Stimulated activated CD4-positive, alpha-beta T cell treated with anti-CD3 and anti-CD28 coated beads, Interleukin-15, amount 100 ng/mL, for 24 hours (primary cell): ENCODE data around the gene CYP26C1.

Experiments
- DNase-seq: peaks from one replicate; pipeline ENCODE4 v3.0.0-alpha.2; 2020

CYP26C1 gene

DNA sequence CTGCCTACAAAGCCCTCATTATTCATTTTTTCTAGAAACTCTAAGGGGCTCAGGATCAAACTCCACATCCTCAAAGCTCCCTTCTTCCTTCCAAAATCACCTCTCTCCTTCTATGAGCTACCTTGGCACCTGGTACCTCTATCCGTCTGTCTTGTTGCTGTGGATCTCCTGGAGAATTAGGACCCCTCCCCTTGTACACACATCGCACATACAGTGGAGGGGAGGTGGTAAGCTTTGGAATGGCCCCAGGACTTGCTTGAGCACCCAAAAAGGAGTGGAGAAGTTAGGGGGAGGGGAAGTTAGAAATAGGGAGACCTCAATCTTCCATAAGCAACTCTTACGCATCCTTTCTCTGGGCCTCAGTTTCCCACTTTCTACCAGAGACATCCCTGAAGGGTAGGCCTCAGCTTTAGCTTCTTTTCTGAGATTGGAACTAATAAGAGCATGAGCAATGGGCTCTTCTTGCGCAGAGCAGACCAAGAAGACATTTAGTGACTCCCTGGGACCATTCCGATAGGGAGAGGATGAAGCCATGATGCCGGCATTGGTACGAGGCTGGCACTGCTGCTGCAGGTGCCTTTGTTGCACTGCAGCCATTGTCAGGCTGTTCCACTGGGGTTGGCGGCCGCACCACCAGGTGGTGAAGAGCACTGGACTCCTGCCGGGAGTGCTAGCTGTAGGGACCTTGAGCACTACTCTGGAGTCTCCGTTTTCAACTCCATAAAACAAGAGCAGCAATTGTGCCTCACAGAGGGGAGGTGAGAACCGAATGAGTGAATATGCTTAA, 4.5 kb downstream of the CYP26C1 start:
- no peak for DNase-seq

- no peak for DNase-seq
Observed at GRCh38 chr10:93065675-93066543, 5.3 kb downstream of the CYP26C1 start.

DNA sequence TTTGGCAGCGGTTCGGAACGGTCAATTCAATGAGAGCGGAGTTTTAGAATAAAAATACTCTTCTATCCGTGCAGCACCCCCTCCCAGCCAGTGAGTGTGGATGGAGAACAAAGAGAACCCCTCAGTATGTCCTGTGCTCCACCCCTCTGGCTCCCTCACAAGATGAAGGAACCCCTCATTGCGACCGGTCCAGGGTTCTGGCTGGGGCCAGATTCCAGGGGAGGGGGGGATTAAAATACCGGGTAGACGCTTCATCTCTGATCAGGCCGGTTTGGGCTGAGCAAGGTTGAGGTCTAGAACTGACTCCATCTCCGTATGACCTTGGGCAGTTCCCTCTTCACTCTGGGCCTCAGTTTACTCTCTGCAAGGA, 5.9 kb downstream of the CYP26C1 start:
- DNase-seq: no peak

GRCh38 chr10:93067443-93068365, 7.1 kb downstream of the CYP26C1 start:
- DNase-seq: no peak

DNA sequence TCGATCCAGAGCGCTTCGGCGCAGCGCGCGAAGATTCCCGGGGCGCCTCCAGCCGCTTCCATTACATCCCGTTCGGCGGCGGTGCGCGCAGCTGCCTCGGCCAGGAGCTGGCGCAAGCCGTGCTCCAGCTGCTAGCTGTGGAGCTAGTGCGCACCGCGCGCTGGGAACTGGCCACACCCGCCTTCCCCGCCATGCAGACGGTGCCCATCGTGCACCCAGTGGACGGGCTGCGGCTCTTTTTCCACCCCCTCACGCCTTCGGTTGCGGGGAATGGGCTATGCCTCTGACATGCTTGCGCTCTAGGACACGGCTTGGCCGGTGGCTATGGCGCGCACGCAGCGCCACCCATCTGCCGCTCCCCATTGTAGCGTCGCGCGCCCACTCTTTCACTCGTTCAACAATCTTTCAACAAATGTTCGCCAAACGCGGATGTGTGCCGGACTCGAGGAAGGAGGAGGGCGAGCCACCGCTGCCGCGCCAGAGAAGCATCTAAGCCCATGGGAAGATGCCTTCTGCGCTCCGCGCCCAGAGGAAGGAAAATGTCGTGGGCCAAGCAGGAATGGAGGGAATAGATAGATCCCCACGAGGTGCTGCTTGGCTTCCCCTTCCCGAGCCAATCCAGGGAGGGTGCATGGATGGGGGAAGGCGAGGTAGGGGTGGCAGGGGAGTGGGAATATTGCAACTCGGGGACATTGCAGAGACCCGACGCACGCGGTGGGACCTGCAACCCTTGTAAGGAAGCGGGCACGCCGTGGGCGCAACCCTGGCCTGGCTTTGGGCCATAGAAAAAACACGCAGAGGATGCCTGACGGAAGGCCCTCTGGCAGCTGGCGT, 8.0 kb downstream of the CYP26C1 start:
- no peak for DNase-seq

- DNase-seq: no peak
Observed at GRCh38 chr10:93069245-93069561, 8.6 kb downstream of the CYP26C1 start.

GRCh38 chr10:93070378-93071176, 10.0 kb downstream of the CYP26C1 start:
- DNase-seq: no peak

GRCh38 chr10:93071177-93071472, 10.5 kb downstream of the CYP26C1 start:
- DNase-seq: no peak

DNA sequence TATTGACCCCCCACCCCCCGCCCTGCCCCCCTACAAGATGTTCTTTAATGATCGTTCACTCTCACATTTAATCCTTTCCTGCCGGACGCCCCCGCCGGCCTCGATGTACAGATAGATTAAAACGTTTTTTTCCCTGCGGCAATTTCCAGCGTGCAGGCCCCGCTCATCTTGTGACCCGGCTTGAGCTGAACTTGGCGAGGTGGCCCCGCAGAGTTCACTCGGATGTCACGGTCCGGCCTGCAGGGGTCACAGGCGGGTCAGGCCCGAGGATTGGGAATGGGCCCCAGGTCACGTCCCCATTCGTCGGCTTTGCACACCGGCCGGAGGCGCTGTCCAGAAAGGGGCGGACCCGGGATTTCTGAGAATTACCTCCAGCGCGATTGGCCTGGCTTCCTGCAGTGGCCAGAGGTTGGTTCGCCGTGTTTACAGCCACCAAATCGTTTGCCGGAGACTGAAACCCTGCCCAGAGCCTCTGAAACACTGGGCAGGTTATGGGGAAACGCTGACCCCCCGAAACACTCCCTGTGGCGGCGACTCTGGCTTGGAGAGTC, 11.2 kb downstream of the CYP26C1 start:
- no peak for DNase-seq

DNA sequence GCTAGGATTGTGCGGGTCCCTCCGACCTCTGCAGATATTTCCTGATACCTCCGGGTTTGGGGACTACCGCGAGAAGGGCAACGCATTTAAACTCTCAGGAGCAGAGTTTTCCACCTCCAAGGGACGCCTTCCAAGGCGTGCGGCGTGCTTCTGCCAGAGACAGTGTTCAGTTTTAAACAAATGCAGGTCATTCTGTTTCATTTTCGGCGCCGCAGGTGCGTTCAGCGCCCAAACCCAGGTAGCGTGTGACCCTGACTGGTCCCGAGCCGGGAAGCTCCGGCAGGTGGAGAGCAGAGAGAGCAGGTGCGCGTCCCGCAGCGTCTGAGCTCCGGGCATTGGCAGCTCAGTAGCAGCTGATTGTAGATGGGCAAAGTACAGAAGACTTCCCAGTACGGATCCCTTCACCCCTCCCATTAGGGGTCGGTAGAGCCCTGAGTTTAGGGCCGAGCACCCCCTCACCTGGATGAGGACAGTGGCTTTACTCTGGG, 11.7 kb downstream of the CYP26C1 start:
- DNase-seq: no peak

DNA sequence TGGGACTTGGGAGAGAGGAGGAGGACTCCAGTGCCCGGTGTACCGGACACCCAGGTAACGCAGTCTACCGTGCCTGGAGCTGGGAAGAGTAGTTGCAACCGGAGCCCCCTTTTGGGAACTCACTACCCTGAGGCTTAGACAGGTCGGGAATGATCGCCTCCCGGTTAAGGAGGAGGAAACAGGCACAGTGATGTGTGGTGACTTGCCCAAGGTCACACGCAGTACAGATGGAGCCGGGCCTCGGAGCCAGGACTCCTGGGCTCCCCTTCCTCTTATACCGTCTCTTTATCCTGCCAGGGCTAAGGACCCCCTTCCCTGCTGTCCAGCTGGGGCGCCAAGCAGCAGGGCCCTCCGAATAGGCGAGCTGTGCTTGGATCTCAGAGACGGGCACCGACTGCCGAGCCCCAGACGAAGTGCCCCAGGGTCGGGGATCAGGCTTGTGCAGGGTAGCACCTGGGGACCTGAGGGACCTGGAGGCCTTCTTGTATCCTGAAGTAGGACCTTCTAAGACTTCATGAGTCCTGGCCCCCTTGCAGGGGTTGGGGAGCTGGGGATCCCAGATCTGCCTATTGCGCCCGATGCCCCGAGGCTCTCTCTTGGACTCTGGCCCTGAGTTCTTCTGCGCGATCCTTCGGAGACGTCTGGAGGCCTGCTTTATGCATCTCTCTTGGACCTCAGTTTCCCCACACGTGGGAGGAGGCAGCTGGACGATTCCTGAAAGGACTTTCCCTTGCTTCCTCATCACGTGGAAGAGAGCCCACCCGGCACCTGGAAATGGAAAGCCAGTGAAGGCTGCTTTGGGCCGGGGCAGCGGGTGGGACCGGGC, 12.3 kb downstream of the CYP26C1 start:
- DNase-seq: no peak

DNA sequence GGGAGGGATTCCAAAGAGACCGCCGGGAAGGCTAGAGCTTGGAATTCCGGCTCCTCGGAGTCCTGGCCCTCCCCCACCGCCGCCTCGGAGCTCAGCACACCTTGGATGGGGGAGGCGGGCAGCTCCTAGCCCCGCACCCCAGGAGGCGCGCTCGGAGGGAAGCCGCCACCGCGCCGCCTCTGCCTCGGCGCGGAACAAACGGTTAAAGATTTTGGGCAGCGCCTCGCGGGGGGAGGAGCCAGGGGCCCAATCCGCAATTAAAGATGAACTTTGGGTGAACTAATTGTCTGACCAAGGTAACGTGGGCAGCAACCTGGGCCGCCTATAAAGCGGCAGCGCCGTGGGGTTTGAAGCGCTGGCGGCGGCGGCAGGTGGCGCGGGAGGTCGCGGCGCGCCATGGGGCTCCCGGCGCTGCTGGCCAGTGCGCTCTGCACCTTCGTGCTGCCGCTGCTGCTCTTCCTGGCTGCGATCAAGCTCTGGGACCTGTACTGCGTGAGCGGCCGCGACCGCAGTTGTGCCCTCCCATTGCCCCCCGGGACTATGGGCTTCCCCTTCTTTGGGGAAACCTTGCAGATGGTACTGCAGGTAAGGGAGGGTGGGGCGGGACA, 13.0 kb downstream of the CYP26C1 start, which contains the start of gene CYP26A1:
TSS of gene CYP26A1 (plus strand) at position 355 of the 608 bp plus-strand sequence. CDS start at position 397, 42 bp downstream.
- DNase-seq: no peak

DNA sequence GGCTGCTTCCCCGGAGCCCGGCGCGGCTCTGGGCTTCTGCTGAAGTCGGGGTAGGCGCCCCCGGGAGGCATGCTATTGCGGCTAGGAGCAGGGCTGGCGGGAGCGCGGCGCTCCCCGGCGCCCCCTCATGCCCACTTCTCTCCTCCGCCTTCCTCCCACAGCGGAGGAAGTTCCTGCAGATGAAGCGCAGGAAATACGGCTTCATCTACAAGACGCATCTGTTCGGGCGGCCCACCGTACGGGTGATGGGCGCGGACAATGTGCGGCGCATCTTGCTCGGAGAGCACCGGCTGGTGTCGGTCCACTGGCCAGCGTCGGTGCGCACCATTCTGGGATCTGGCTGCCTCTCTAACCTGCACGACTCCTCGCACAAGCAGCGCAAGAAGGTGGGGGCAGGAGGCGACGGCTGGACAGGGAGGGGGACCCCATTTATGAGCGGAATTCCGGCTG, 13.6 kb downstream of the CYP26C1 start:
- no peak for DNase-seq

- DNase-seq: no peak
Observed at GRCh38 chr10:93074597-93075368, 14.2 kb downstream of the CYP26C1 start.

DNA sequence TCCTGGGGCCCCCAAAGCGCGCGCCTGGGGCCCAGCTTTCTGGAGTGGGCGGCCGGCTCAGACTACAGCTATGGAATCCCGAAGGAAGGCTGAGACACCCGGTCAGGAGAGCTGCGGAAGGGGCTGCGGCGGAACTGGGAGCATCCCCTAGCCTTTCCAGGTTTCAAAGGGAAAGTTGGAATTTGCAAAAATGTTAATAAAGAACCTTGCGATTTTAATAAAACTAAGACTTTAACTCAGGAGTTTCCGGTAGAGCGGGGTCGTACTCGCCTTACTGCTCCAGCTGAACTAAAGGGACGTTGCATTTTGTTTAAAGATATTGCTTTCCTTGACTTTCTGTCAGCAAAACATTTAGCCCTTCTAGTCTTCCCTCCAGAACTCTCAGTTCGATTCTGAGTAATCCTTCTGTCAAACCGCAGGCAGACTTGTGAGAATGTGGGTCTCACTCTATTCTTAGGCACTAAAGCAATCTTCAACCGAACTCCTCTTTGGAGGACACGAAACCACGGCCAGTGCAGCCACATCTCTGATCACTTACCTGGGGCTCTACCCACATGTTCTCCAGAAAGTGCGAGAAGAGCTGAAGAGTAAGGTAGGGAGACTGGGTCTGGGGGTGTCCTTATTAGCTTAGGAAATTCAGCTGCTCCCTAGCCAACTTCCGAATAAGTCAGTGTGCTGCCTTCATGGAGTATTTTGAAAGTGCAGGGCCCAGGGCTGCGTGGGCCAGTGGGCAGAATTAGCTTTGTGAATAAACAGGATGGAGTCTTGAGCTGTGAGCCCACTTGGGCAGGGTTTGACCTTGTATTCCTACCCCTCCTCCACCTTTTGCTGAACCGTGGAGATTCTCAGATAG, 15.0 kb downstream of the CYP26C1 start:
- DNase-seq: no peak

- no peak for DNase-seq
Observed at GRCh38 chr10:93076871-93077270, 16.3 kb downstream of the CYP26C1 start.

- no peak for DNase-seq
Observed at GRCh38 chr10:93077860-93078337, 17.3 kb downstream of the CYP26C1 start.
